Left renal pelvis (tissue), 4 donors: ENCODE data around the gene ST3GAL3. TPM values are rescaled to one million over a fixed set of nuclear protein-coding genes. Genes with fewer than 3 reads are reported as not detected.

Experiments
- DNase-seq, 4 donors: peaks; one replicate each; pipeline ENCODE4 v3.0.0-alpha.2; 2013; ENCODE audit warnings: low read depth in 4 of 4, low spot score in 3 of 4
- polyA plus RNA-seq, 4 donors: library from polyadenylated mRNA; unstranded; fragments of 120-200 nt; gene quantifications; one replicate each; pipeline ENCODE4 v1.2.1, GENCODE V29; 2013; ENCODE audit not compliant: insufficient read length in 4 of 4

Gene ST3GAL3, protein sequence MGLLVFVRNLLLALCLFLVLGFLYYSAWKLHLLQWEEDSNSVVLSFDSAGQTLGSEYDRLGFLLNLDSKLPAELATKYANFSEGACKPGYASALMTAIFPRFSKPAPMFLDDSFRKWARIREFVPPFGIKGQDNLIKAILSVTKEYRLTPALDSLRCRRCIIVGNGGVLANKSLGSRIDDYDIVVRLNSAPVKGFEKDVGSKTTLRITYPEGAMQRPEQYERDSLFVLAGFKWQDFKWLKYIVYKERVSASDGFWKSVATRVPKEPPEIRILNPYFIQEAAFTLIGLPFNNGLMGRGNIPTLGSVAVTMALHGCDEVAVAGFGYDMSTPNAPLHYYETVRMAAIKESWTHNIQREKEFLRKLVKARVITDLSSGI
- polyA plus RNA-seq = 10 to 100 TPM; 19.8 to 28.7 (median 23.0) TPM

- peak; percentile 75 to 82 (median 76) for DNase-seq
These were observed at the start of gene ST3GAL3 for GRCh38 chr1:43707190-43708001. ST3GAL3 (plus strand) TSS chr1:43707536; CDS start chr1:43736263, 28,727 bp downstream.

DNA sequence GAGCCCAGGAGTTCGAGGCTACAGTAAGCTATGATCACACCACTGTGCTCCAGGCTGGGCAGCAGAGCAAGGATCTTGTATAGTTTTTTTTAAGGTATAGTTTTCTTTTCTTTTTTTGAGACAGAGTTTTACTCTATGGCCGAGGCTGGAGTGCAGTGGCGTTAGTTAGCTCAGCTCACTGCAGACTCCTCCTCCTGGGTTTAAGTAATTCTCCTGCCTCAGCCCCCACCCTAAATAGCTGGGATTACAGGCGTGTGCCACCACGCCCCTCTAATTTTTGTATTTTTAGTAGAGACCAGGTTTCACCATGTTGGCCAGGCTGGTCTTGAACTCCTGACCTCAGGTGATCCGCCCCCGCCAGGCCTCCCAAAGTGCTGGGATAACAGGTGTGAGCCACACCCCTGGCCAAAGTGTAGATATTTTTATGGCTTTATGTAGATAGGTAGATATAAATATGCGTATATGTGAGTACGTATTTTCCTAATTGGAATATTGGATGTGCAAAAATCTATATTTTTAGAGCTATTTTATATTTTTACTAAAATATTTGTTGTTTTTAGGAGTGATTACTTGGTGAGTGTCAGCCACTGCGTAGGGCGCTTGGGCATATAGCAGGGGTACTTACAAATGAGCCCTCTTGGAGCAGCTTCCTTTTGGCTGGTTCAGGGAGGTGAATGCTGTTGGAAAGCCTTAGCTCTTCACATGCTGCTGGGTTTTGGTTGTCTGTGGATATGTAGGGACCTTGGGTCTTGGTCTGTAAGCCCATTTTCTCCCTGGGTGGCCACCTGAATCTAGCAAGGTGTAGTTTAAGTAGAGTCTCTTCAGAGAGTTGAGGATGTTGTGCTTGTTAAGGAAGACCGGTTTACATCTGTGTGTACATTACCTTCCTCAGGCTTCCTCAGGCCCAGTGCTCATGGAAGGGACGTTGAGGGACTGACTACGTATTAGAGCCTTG, 47.8 kb upstream of the ST3GAL3 start:
- DNase-seq = no peak

DNA sequence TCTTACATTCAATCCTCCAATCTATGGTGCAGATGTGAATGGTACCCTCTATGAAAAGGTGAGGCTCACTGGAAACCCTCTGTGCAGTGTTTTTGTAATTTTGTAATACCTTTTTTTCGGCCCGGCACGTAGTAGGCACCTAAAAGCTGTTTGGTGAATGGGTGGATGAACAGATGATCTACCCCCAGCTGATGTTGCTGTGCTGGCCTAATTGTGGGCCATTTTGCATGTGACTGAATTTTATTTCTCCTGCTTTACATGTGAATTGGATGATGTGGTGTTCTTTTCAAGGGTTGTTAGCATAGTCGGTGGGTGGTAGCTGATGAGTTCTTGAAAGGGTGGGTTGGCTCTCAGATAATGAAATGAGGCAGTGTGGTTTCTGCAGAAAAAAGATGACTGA, 47.0 kb upstream of the ST3GAL3 start:
- DNase-seq = no peak

DNA sequence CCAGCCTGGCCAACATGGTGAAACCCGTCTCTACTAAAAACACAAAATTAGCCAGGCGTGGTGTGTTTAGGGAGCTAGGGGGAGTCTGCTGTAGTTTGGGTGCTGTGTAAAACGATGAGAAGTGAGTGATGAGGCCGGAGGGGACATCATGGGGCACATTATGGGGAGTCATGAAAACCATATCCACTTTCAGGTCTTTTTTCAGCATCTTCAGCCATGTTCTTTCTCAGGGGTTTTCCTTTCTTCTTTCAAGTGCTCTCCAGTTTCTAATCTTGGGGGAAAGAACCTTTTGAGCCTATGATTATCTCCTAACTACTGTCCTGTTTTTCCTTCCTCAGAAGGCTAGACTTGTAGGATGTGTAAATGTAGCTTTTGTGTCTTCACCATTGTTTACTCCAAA, 43.0 kb upstream of the ST3GAL3 start:
- no peak for DNase-seq

GRCh38 chr1:43666608-43667007, 40.7 kb upstream of the ST3GAL3 start:
- no peak for DNase-seq

DNA sequence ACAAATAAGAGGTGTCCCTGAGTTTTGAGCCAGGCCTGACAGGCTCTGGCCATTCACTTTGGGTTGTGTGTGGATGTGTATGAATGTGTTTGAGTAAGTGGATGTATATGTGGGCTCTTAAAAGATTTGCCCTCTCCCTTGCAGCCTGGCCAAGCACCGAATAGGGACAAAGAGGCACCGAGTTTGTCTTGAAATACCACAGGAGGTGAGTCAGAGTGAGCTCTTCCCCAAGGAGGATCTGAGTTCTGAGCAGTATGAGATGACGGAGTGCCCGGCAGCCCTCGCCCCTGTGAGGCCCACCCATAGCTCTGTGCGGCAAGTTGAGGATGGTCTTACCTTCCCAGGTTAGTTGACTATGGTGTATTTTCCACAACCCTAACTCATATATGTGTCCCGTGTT, 38.4 kb upstream of the ST3GAL3 start:
- no peak for DNase-seq

DNA sequence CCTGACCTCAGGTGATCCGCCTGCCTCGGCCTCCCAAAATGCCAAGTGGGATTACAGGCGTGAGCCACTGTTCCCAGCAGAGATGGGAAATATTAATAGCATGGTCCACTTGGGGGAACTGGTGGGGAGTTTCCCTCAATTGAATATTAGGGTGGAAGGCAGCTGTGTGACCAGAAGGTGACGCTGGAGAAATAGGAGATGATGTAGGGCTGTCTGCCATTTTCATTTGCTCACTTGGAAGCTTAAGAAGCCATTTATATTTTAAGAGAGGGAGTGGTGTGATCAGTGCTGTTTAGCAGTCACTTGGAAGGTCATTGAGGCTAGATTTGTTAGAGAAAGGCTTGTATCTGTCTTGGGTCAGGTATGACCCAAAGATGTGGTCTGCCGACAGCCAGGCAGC, 37.5 kb upstream of the ST3GAL3 start:
- DNase-seq = no peak

GRCh38 chr1:43671193-43671592, 36.1 kb upstream of the ST3GAL3 start:
- no peak for DNase-seq

GRCh38 chr1:43671626-43672330, 35.6 kb upstream of the ST3GAL3 start:
- no peak for DNase-seq

- DNase-seq = no peak
These were observed 34.1 kb upstream of the ST3GAL3 start for GRCh38 chr1:43673261-43673660.

- DNase-seq = no peak
These were observed 28.4 kb upstream of the ST3GAL3 start for GRCh38 chr1:43678940-43679339.

GRCh38 chr1:43683560-43683959, 23.8 kb upstream of the ST3GAL3 start:
- DNase-seq = no peak

GRCh38 chr1:43686801-43687200, 20.5 kb upstream of the ST3GAL3 start:
- DNase-seq = no peak

GRCh38 chr1:43687301-43688108, 19.8 kb upstream of the ST3GAL3 start:
- DNase-seq = no peak

GRCh38 chr1:43688109-43688387, 19.3 kb upstream of the ST3GAL3 start:
- no peak for DNase-seq

DNA sequence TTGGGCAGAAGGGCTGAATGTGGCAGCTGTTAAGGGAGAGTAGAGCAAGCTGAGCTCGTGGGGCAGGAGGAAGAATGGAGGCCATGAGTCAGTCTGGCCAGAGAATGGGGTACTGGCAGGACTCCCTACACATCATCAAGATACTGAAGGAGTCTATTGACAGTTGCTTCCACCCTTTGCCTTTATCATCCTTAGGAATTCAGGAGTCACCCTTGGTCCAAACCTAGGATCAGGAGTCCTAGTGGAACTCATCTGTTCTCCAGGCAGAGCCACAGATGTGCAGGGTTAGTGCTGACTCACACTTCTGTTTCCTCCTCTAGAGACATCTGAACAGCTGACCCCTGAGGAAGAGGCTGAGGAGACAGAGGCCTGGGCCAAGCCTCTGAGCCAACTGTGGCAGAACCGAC, 18.7 kb upstream of the ST3GAL3 start:
- no peak for DNase-seq

- DNase-seq = no peak
These were observed 18.0 kb upstream of the ST3GAL3 start for GRCh38 chr1:43689289-43689688.

- no peak for DNase-seq
These were observed 15.2 kb upstream of the ST3GAL3 start for GRCh38 chr1:43691871-43692815.
